GM18873 (cell line): ENCODE results near the gene PTPRG.
"Not testable (repeated sequence)": the region's sequence is repeated elsewhere in the genome, so short reads cannot be mapped to it uniquely, and the experiment has no call there.

Experiments used
- ATAC-seq: cut with Tn5 transposase; IDR thresholded peaks from one replicate; pipeline ENCODE4 v1.9.1; 2021; ENCODE audit warnings: mild to moderate bottlenecking, moderate library complexity, moderate number of reproducible peaks; ENCODE audit not compliant: unreplicated experiment, low FRiP score

PTPRG gene

DNA sequence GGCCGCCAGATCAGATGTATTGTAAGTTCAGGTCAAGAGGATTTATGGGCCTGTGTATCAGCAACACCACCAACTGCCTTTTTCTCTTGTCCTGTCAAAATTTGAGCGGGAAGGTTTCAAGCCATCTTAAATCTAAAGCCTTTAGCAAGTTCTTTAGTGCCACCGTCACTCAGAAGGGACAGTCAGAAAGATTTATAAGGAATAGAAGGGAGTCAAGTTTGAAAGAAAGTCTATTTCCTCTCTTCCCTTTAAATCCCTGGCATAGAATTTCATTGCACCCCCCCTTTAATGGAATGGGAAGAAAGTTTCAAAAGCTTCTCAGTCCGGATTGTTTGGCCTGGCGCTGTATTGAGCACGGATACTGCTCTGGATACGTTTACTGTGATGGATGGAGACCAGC, 452.6 kb downstream of the PTPRG start:
- no peak for ATAC-seq

DNA sequence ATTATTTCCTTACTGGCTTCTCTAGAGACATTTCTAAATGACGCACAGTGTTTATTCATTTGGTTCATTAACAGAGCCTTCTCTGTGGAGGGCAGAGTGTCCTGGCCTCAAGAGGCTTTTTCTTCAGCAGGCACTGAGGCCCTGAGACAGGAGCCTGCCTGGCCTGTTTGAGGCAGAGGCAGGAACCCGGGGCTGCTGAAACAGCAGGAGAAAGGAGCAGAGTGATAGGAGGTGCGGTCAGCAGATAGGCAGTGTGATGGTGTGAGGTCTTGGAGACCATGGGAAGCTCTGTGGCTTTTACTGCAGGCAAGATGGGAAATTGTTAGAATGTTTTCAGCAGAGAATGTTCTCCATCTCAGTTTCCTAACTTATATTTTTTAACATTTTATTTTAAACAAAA, 453.7 kb downstream of the PTPRG start:
- no peak for ATAC-seq

DNA sequence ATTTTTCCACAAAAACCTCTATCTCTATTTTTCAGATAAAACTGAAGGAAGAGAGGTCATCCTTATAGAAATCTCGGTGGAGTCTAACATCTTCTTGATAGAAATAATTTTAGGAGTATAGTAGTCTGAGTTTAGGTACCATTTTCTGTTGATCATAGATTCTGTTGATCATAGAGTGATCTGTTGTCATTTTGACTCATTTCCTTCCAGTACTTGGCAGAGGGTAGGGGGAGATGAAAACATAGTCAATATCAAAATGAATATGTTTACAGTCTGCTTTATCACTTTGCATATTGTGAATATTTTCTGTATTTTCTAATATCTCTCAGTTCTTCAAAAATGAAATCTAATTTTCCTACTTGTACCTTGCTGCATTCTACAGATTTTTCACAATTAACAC, 458.5 kb downstream of the PTPRG start:
- no peak for ATAC-seq

DNA sequence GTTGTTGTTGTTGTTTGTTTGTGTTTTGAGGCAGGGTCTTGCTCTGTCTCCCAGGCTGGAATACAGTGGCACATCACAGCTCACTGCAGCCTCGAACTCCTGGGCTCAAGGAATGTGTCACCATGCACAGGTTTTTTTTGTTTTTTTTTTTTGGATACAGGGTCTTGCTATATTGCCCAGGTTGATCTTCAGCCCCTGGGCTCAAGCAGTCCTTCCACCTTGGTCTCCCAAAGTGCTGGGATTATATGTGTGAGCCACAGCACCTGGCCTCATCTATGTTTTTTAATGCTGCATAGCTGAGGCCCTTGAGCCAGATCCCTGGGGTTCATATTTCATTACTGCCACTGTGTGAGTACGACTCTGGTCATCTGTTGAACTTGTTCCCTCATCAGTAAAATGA, 459.3 kb downstream of the PTPRG start:
- ATAC-seq: no peak

DNA sequence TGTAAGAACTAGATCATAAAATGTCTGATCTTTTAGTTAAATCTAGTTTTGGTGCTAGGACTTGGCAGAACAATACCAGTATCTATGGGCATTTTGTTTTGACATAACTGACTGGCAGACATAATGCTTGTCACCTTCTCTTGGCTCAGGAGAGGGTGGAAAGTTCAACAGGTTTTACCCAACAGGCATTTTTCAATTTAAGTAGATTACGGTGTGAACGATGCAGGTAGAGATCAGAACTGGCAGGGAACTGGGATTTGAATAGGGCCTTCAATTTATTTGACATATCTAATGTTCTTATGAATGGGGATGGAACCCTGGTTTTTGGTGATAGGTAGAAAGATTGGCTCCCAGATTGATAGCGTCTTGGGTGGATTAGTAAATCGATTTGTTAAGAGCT, 460.9 kb downstream of the PTPRG start:
- no peak for ATAC-seq

DNA sequence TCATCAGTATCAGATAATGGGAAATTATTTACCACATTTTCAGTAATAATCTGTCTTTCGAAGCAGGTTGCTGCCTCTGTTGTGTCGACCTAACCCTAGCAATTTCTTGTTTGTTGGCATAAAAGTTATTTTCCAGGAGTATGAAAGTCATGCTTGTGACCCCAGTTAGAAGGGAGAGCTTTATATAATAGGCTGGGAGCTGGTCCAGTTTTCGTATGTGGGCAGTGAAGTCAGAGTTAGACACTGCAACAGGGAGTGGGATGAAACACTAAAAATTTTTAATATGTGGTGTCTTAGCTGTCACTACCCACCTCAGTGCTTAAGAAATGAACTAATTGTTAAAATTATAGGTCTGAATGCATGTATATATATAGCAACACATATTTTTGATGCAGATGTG, 463.5 kb downstream of the PTPRG start:
- ATAC-seq: no peak

DNA sequence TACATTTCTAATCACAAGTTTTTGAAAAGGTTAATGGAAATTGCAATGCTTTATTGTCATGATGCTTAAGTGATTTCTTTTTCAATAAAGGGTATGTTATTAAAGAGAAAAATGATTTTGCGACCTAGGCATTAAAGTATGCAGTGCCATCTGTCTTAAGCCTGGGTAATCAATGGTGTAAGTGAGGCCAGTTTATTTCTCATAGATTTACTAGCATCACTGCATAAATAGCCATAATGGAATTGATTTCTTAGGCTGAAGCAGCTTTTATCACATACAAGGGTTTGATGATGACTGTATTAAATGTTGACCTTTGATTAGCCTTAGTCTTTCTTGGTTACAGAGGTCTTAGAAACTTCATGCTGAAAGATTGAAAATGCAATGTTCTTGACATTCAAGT, 464.5 kb downstream of the PTPRG start:
- no peak for ATAC-seq

DNA sequence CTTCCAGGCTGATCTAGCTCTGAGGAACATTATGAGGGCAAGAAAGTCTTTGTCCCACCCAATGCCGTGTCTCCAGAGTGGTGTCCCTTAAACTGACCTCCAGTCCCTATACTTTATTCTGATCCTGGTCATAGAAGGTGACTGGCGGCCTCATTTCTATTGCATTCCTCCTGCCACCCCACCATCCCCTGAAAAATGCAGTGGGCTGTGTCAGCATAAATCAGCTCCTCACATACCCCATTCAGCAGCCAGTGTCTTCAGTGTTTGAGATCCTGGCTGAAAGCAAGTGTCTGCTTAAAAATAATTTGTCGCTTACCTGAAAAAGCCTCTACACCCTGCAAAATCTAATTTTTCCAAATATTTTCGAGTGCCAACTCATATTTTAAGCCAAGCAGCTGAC, 465.9 kb downstream of the PTPRG start:
- no peak for ATAC-seq

DNA sequence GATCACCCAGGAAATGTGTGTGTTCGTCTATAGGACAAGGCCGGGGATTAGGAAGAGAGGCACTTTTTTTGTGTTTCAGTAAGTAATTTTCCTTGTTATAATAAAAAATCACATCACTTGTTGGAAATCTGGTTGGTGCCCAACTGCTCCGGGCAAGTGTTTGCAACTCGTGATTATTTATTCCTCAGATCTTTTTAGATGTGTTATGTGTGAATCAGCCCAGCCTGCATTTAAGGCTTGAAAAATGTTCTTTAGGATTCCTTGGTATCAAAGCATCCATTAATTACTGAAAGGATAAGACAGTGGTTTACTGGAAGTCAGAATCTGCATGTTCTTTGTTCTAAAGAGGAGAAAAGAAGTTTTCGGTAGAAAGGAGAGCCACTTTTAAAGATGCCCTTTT, 466.4 kb downstream of the PTPRG start:
- ATAC-seq: no peak

DNA sequence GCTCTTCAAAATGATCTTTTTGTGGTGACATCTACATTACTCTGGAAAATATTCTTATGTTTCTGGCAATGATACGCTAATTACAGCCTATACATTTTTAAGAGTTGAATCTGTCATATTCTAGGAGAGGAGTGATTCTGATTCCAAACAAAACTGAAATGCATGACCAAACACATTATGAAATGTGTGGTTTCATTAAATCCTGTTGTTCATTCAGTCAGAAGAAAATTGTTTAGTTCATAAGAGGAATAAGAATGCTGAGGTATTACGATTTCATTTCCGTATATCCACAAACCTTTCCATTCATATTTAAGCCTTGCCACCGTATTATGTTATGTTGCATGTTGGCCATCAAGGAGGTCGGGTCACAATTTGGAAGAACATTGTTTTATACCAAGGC, 466.9 kb downstream of the PTPRG start:
- ATAC-seq: no peak

DNA sequence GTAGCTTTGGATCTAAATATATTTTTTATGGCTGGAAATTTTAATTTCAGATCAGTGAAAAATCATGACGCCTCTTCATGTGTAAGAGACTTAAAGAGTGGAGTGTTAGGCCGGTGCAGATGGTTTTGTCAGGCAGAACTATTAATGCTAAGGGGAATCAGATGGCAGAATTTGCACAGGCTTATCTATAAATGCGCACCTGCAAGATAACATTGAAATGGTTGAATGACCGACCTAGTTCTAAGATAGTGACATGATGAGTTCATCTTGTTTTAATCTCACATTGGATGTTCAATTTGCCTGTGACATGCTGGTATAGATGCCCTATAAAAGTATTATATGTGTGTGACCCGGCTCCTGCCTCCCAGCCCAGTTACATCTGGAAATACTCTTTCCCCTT, 471.4 kb downstream of the PTPRG start:
- ATAC-seq: no peak

DNA sequence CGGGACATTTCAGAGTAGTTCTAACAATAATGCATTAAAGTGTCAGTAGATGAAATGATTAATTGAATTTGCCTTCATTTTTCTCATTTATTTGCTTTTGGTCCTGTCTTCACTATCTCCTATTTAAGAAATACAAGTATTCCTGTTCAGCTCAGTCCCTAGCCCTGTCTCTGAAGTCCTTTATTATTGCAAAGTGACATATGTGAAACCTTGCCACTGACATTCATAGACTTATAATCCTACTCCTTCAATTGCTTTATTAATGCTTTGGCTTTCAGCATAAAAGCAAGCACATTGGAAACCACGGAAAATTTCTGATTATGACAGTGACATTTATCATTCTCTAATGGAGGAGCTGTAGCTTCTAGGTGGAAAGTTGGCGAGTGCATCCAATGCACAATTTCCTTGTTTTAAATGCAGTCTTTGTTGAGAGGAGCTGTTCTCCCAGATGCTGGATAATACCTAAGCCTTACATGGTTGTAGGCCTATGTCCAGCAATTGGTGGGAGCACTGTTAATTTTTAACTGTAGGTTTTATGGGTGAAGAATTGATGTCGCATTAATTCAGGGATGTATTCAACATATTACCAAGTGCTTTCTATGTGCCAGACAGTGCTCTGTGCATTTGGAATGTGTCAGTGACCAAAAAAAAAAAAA, 474.2 kb downstream of the PTPRG start:
- no peak for ATAC-seq

DNA sequence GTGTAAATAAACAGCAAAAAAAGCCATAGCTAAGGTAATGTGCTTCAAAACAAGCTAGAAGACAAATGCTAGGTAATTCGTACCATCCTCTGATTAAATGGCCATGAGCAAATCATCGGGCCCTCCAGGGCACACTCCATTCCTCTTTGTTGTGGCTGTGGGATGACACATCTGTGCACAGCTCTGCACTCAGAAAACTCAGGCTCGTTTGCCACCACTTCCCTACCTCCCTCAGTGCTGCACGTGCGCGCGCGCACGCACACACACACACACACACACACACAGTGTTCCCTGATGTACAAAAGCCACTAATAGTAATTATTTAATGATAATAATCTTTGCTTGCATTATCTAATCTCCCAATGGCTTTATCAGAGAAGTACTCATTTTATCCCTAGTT, 475.4 kb downstream of the PTPRG start:
- ATAC-seq: no peak

DNA sequence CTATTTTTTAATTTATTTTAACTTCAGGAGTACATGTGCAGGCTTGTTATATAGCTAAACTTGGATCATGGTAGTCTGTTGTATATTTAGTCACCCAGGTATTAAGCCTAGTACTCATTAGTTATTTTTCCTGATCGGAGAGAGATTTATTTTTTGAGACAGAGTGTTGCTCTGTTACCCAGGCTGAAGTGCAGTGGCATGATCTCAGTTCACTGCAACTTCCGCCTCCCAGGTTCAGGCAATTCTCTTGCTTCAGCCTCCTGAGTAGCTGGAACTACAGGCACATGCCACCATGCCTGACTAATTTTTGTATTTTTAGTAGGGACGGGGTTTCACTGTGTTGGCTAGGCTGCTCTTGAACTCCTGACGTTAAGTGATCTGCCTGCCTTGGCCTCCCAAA, 477.4 kb downstream of the PTPRG start:
- ATAC-seq: not testable (repeated sequence)

DNA sequence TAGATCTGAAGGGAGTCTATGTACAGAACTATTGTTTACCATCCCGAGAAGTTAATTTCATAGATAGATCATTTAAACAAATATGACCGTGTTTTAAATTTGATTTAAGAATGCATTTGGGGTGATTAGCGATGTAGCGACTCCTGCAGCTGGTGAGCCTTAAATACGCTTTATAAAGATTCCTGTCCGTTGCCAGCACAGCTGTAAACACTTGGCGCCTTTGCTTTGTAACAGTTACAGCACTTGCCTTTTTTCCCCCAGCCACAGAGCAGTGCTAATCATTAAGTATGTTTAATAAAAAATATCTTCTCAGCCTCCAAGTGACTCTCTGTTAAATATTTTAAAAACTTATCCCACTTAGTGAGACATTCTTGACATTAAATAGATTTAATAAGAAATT, 478.2 kb downstream of the PTPRG start:
- no peak for ATAC-seq

DNA sequence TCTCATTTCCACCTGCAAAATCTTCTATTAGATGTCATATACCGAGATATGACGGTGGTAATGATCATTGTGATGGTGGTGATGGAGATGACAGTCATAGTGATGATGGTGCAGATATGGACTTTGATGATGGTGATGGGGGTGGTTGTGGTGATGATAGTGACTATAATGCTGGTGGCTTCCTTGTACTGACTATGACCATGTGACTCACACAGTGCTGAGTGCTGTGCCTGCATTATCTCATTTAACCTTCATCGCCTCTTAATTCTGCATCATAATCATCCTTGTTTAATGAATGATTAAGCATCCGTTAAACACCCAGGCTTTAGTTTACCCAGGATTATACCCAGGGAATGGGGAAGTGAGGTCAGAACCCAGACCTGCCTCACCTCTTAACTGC, 480.3 kb downstream of the PTPRG start:
- ATAC-seq: no peak

DNA sequence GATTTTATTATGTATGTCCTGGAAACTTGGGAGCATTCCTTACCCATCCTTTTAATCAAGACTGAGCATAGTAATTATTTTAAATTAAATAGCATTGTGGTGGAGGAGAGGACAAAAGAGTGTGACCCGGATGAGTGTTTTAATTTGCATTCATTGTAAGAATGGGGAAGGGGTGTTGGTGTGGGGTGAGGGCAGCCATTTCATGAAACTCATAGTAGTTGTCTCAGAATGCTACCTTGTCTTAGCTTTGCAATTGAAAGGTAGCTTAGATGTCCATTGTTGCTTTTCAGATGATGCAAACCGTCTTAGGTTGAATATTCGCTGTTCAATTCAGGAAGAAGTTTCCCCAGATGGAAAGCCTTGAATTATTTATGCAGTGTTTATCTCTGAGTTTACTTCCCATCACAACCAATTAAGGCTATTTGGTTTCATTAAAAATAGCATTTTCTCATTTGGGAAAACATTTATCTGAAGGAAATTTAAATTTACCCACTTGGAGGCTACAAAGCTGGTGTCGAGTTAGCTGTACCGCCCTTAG, 483.6 kb downstream of the PTPRG start:
- ATAC-seq: no peak

DNA sequence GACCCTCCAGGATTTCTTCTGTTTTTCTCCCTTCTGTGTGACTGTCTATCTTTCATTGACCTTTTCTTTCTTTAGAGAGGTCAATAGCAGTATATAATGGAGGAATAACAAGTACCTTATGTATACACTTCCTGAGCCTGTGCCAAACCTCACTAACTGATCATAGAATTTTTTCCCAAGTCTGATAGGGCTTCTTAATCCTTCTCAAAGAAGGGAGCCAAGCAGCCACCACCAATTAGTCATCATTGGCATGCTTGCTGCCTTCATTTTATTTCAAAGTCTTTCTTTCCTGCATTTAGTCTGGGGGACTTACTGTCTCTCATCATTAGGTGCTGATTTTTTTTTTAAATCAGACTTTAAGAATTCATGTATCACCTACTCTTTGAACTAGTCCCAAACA, 485.0 kb downstream of the PTPRG start:
- ATAC-seq: no peak

DNA sequence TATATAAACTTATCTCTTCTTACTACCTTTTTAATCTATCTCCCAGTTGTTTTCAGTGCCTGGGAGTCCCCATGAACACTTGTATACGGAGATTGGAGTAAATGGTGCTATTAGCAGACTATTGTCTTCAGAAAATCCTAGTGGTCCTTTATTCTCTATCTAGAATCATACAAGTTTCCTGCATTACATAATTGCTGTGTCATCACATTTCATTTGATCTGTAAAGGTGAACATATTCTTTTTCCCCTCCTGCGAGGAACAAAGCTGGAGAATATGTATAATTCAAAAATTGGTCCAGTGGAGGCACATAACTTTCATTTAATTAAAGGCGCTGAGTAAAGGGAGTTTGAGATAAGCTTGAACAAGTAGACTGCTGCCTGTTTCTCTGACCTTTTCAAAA, 487.2 kb downstream of the PTPRG start:
- ATAC-seq: no peak

DNA sequence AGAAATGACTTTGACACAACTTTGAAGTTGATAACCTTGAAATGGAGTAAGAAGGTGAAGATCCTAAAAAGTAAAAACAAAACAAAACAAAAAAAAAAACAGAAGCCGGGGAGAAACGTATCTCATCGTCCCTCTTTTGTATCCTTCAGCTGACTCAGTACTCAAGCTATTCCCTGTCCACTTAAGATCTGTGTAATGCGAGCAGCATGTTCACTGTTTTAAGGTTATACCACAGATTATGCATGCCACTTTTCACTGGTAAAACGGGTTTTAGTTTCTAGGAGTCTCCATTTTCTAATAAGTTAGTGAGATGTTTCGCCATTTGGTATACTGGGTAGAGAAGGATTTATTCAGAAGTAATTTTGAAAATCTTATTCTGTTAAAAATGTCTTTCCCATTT, 487.7 kb downstream of the PTPRG start:
- no peak for ATAC-seq

DNA sequence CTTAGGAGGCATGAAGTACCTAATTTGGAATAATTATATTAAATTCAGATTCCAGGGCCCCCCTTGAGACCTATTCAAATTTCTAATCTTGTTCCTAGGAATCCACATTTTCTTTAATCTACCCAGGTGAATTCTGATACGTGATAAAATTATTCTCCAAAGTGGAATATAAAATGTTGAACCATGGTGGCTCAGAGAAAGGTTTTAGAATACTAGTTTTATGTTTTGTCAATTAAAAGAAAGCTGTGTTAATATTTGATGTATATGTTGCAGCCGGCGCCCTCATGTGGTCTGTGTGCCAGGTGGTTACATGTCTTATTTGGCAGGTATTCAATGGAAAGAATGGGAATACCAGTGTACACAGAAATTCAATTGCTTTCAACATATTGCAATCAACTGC, 490.1 kb downstream of the PTPRG start:
- ATAC-seq: no peak

DNA sequence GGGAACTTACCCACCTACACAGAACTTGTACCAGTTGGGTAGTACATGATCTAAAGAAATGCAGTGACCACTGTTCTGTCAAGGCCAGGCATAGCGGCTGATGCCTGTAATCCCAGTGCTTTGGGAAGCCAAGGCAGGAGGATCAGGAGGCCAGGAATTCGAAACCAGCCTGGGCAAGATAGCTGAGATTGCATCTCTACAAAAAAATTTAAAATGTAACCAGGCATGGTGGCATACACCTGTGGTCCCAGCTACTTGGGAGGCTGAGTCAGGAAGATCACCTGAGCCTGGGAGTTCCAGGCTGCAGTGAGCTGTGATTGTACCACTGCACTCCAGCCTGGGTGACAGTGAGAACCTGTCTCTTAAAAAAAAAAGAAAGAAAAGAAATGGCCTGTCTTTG, 491.0 kb downstream of the PTPRG start:
- ATAC-seq: no peak

DNA sequence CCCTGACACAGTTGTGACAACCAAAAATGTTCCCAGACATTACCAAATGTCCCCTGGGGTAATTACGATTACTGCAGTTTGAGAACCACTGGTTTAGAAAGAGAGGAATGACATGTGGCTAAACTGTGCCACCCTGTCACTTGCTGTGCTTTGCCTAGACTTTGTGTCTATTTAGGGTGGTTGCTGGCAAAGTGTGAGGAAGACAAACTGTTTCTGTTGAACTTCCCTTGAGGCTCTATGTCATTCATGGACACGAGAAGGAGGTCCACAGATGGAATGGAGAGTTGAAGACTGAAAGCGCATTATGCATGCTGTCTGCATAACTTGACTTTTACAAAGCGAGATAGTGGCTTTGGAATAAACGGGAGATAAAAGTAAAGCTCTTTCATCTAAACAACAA, 495.3 kb downstream of the PTPRG start:
- no peak for ATAC-seq
